ENCODE data around the gene PRR11. TPM values are rescaled to one million over a fixed set of nuclear protein-coding genes. Genes with fewer than 3 reads are reported as not detected.

PRR11 gene
- total RNA-seq, 1 experiment from 2014 or later = 86.7 TPM

- TF ChIP-seq ZBTB33 (IDR thresholded peaks at IDR 0.05; ENCODE audit: extremely low read depth, insufficient replicate concordance, low read length) (no peak), ZFX (IDR thresholded peaks at IDR 0.05) (no peak), ELF1 (IDR thresholded peaks at IDR 0.05; ENCODE audit: borderline replicate concordance, low read depth) (no peak), ZNF274 (IDR thresholded peaks at IDR 0.05; ENCODE audit: low read depth, low read length) (no peak), TCF7L2 (IDR thresholded peaks at IDR 0.05; ENCODE audit: borderline replicate concordance, extremely low read depth, insufficient read depth, insufficient read length) (no peak), POLR2A (IDR thresholded peaks at IDR 0.05; ENCODE audit: borderline replicate concordance, extremely low read depth, insufficient read depth, insufficient read length) (no peak), SIN3A (IDR thresholded peaks at IDR 0.05; ENCODE audit: low read depth) (no peak)
These were observed 25.7 kb upstream of the PRR11 start (continued) for GRCh38 chr17:59129814-59130213.

GRCh38 chr17:59131131-59131530, 24.4 kb upstream of the PRR11 start:
- H3K9me2 ChIP-seq (ENCODE audit: insufficient read depth) = no peaks in the 10 kb centered on the region
- H2AFZ ChIP-seq (ENCODE audit: low read depth, low read length, poor library complexity, severe bottlenecking) = no peak overlapping the region
- no peak overlapping the region for H3K4me2 ChIP-seq (ENCODE audit: low read length)
- intact Hi-C loops (cut with micrococcal nuclease) = no loop called here
- ChIA-PET RAD21 (ENCODE audit: low non-redundant PET in 1 of 2, low total read pairs in 2 of 2, uncharacterized antibody in 2 of 2, unreplicated experiment in 2 of 2) (no interaction called here), POLR2A (no interaction called here), CTCF (no interaction called here)
- H3K4me3 ChIP-seq (replicated peaks in 1 of 2; ENCODE audit: low read depth in 1 of 2, low read length in 2 of 2) = no peak overlapping the region
- H3K9ac ChIP-seq (ENCODE audit: low read length) = no peak overlapping the region
- no peaks in the 10 kb centered on the region for H3K27me3 ChIP-seq (ENCODE audit: insufficient read depth, low read length)
- no TSS peak for BruUV-seq (replicated peaks)
- H3K27ac ChIP-seq (ENCODE audit: low read depth, low read length) = no peak overlapping the region
- H3K9me3 ChIP-seq (ENCODE audit: control insufficient read depth in 1 of 2, insufficient read depth in 1 of 2, low read depth in 1 of 2, low read length in 2 of 2) = no peaks in the 10 kb centered on the region
- DNase-seq (ENCODE audit: low read depth, low spot score) (no peak), ATAC-seq (no peak)
- H3K36me3 ChIP-seq (ENCODE audit: control insufficient read depth in 1 of 2, insufficient read depth in 2 of 2, low read length in 2 of 2) = peaks cover 0 to 9% of the 10 kb centered on the region in 2 experiments; a peak in 1 of 4 replicates
- H3K4me1 ChIP-seq (ENCODE audit: control insufficient read depth in 1 of 2, insufficient read depth in 2 of 2, low read length in 2 of 2) = no peaks in the 10 kb centered on the region
- H3K79me2 ChIP-seq (ENCODE audit: insufficient read depth, low read length) = peaks cover 60% of the 10 kb centered on the region
- peaks cover 3% of the 10 kb centered on the region; the same call in 1 of the 2 replicates for H4K20me1 ChIP-seq (ENCODE audit: insufficient read depth)
- no peak for TF ChIP-seq EZH2 (IDR thresholded peaks at IDR 0.05)
- TF ChIP-seq CBX3 (IDR thresholded peaks at IDR 0.05; ENCODE audit: low read depth) = no peak
- no peak for TF ChIP-seq ELF1 (IDR thresholded peaks at IDR 0.05; ENCODE audit: borderline replicate concordance, low read depth)
- TF ChIP-seq YY1 (IDR thresholded peaks at IDR 0.05; ENCODE audit: extremely low read depth, insufficient replicate concordance, low read depth, low read length) = no peak
- TF ChIP-seq POLR2AphosphoS5 (IDR thresholded peaks at IDR 0.05; ENCODE audit: low read depth, low read length) = no peak
- TF ChIP-seq CTCF (IDR thresholded peaks at IDR 0.05 in 2 of 3, conservative IDR thresholded peaks at IDR 0.05 in 1 of 3; ENCODE audit: borderline replicate concordance in 1 of 3, insufficient read depth in 1 of 3, low read depth in 2 of 3, low read length in 2 of 3) = no peak
- TF ChIP-seq POLR2A (IDR thresholded peaks at IDR 0.05; ENCODE audit: borderline replicate concordance, extremely low read depth, insufficient read depth, insufficient read length) = no peak
- no peak for TF ChIP-seq REST (IDR thresholded peaks at IDR 0.05; ENCODE audit: low read depth)
- TF ChIP-seq SIN3A (IDR thresholded peaks at IDR 0.05; ENCODE audit: low read depth) = no peak
- no peak for TF ChIP-seq EZH2phosphoT487 (IDR thresholded peaks at IDR 0.05; ENCODE audit: borderline replicate concordance)
- no peak for TF ChIP-seq ATF3 (IDR thresholded peaks at IDR 0.05)
- no peak for TF ChIP-seq RAD21 (IDR thresholded peaks at IDR 0.05; ENCODE audit: low read depth)
- TF ChIP-seq MAX (IDR thresholded peaks at IDR 0.05) = no peak
- no peak for TF ChIP-seq JUND (IDR thresholded peaks at IDR 0.05)
- no peak for TF ChIP-seq ZNF274 (IDR thresholded peaks at IDR 0.05; ENCODE audit: low read depth, low read length)
